ENCODE results near the gene WASF1.
"Not testable (repeated sequence)": the region's sequence is repeated elsewhere in the genome, so short reads cannot be mapped to it uniquely, and the experiment has no call there.

The WASF1 gene

DNA sequence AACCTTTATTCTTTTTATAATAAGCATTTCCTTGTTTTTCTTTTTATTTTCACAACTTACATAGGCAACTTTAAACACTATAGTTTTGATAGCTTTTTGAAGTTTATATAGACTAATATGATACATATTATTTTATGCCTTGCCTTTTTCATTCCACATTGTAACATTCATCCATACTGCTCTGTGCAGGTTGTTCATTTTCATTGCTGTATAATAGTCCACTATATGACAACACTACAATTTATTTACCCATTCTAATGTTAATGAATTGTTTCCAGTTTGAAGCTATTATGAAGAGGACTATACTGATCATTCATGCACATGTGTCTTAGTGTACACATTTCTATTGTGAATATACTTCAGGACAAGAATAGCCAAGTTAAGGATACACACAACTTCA is 49.1 kb downstream of the WASF1 start:
- Histone ChIP-seq H3K23ac (ENCODE audit: low read depth, low read length, poor library complexity) (no peak overlapping the region), H3K9ac (ENCODE audit: low read depth, low read length, poor library complexity) (no peak overlapping the region), H3K36me3 (replicated peaks in 1 of 2; ENCODE audit: control insufficient read depth in 2 of 2, insufficient read depth in 2 of 2, low read length in 2 of 2) (peaks cover 2 to 23% of the 10 kb centered on the region in 2 donors), H4K91ac (ENCODE audit: low read depth, low read length, poor library complexity) (no peak overlapping the region), H2AFZ (ENCODE audit: low read length) (no peak overlapping the region), H4K8ac (ENCODE audit: low read depth, low read length) (no peak overlapping the region), H3K4ac (ENCODE audit: low read length) (no peak overlapping the region), H2BK120ac (ENCODE audit: low read depth, low read length) (no peak overlapping the region), H3K9me3 (replicated peaks in 1 of 2; ENCODE audit: control insufficient read depth in 2 of 2, insufficient read depth in 1 of 2, low read depth in 1 of 2, low read length in 2 of 2) (peaks cover 0 to under 1% of the 10 kb centered on the region in 2 donors), H2BK5ac (ENCODE audit: low read length) (no peak overlapping the region), H3K4me1 (ENCODE audit: control insufficient read depth in 2 of 2, insufficient read depth in 1 of 2, low read depth in 1 of 2, low read length in 2 of 2) (peaks cover 0 to 4% of the 10 kb centered on the region in 2 donors), H3K27ac (replicated peaks; ENCODE audit: low read length) (no peak overlapping the region), H2BK15ac (ENCODE audit: low read length) (no peak overlapping the region), H3K14ac (ENCODE audit: low read length) (no peak overlapping the region), H3K4me3 (ENCODE audit: low read length in 2 of 2) (no peak overlapping the region), H3K4me2 (ENCODE audit: insufficient read depth, low read length, poor library complexity, severe bottlenecking) (no peak overlapping the region), H2AK5ac (ENCODE audit: low read depth, low read length) (no peak overlapping the region), H3K27me3 (ENCODE audit: control insufficient read depth in 3 of 3, insufficient read depth in 3 of 3, low read depth in 1 of 3, low read length in 3 of 3) (no peaks in the 10 kb centered on the region), H2BK12ac (ENCODE audit: low read length) (no peak overlapping the region), H3K79me1 (ENCODE audit: low read depth, low read length) (no peaks in the 10 kb centered on the region), H3K18ac (ENCODE audit: low read length) (no peak overlapping the region)
- DNase-seq (ENCODE audit: low spot score): no peak

DNA sequence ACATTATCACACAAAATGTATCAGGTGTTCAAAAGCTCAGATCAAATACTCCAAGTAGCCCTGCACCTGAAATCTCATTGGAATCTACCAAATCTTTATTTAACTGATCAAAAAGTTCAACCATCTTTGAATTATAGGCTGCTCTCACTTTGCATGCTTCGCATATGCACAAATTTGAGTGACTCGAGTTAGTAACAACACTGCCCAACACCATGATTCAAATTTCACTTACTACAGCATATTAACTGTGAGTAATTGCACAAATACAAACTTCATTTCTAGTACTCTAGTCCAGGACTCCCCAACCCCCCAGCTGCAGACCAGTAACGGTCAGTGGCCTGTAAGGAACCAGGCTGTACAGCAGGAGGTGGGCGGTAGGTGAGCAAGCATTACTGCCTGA is 51.1 kb downstream of the WASF1 start:
- Histone ChIP-seq H2AK5ac (ENCODE audit: low read depth, low read length) (no peak overlapping the region), H3K4ac (ENCODE audit: low read length) (no peak overlapping the region), H3K4me3 (ENCODE audit: low read length in 2 of 2) (no peak overlapping the region), H3K27me3 (ENCODE audit: control insufficient read depth in 3 of 3, insufficient read depth in 3 of 3, low read depth in 1 of 3, low read length in 3 of 3) (no peaks in the 10 kb centered on the region), H2BK12ac (ENCODE audit: low read length) (no peak overlapping the region), H3K18ac (ENCODE audit: low read length) (no peak overlapping the region), H3K14ac (ENCODE audit: low read length) (no peak overlapping the region), H3K9ac (ENCODE audit: low read depth, low read length, poor library complexity) (no peak overlapping the region), H2AFZ (ENCODE audit: low read length) (no peak overlapping the region), H3K9me3 (replicated peaks in 1 of 2; ENCODE audit: control insufficient read depth in 2 of 2, insufficient read depth in 1 of 2, low read depth in 1 of 2, low read length in 2 of 2) (peaks cover 0 to 9% of the 10 kb centered on the region in 2 donors), H3K4me2 (ENCODE audit: insufficient read depth, low read length, poor library complexity, severe bottlenecking) (no peak overlapping the region), H4K91ac (ENCODE audit: low read depth, low read length, poor library complexity) (no peak overlapping the region), H3K23ac (ENCODE audit: low read depth, low read length, poor library complexity) (no peak overlapping the region), H3K4me1 (ENCODE audit: control insufficient read depth in 2 of 2, insufficient read depth in 1 of 2, low read depth in 1 of 2, low read length in 2 of 2) (peaks cover 0 to 4% of the 10 kb centered on the region in 2 donors), H2BK120ac (ENCODE audit: low read depth, low read length) (no peak overlapping the region), H3K36me3 (replicated peaks in 1 of 2; ENCODE audit: control insufficient read depth in 2 of 2, insufficient read depth in 2 of 2, low read length in 2 of 2) (peaks cover 5 to 41% of the 10 kb centered on the region in 2 donors), H4K8ac (ENCODE audit: low read depth, low read length) (no peak overlapping the region), H3K79me1 (ENCODE audit: low read depth, low read length) (no peaks in the 10 kb centered on the region), H3K27ac (replicated peaks; ENCODE audit: low read length) (no peak overlapping the region), H2BK5ac (ENCODE audit: low read length) (no peak overlapping the region), H2BK15ac (ENCODE audit: low read length) (no peak overlapping the region)
- no CpG with 5 or more reads among the region's 4 CpGs for WGBS, 2 donors (ENCODE audit: extremely low coverage in 2 of 2, insufficient read length in 2 of 2, insufficient replicate concordance in 1 of 2)
- no peak for DNase-seq (ENCODE audit: low spot score)

GRCh38 chr6:110125361-110125760 is 54.1 kb downstream of the WASF1 start:
- no peak overlapping the region for H3K4me2 ChIP-seq (ENCODE audit: insufficient read depth, low read length, poor library complexity, severe bottlenecking)

GRCh38 chr6:110121655-110122054 is 57.8 kb downstream of the WASF1 start:
- peaks cover 6 to 51% of the 10 kb centered on the region in 2 donors for H3K36me3 ChIP-seq (replicated peaks in 1 of 2; ENCODE audit: control insufficient read depth in 2 of 2, insufficient read depth in 2 of 2, low read length in 2 of 2)
- H2AFZ ChIP-seq (ENCODE audit: low read length); H3K27me3 ChIP-seq (ENCODE audit: control insufficient read depth in 3 of 3, insufficient read depth in 3 of 3, low read depth in 1 of 3, low read length in 3 of 3); H4K91ac ChIP-seq (ENCODE audit: low read depth, low read length, poor library complexity); H2BK5ac ChIP-seq (ENCODE audit: low read length); H3K4me1 ChIP-seq (ENCODE audit: control insufficient read depth in 2 of 2, insufficient read depth in 1 of 2, low read depth in 1 of 2, low read length in 2 of 2); H3K18ac ChIP-seq (ENCODE audit: low read length); H3K4me3 ChIP-seq (ENCODE audit: low read length in 2 of 2); H2AK5ac ChIP-seq (ENCODE audit: low read depth, low read length); H2BK12ac ChIP-seq (ENCODE audit: low read length); DNase-seq (ENCODE audit: low spot score); H4K8ac ChIP-seq (ENCODE audit: low read depth, low read length); H3K27ac ChIP-seq (replicated peaks; ENCODE audit: low read length); H2BK120ac ChIP-seq (ENCODE audit: low read depth, low read length); H2BK15ac ChIP-seq (ENCODE audit: low read length); H3K14ac ChIP-seq (ENCODE audit: low read length); H3K79me1 ChIP-seq (ENCODE audit: low read depth, low read length); H3K4me2 ChIP-seq (ENCODE audit: insufficient read depth, low read length, poor library complexity, severe bottlenecking); H3K9ac ChIP-seq (ENCODE audit: low read depth, low read length, poor library complexity); H3K4ac ChIP-seq (ENCODE audit: low read length); H3K23ac ChIP-seq (ENCODE audit: low read depth, low read length, poor library complexity): not testable (repeated sequence)
- H3K9me3 ChIP-seq (replicated peaks in 1 of 2; ENCODE audit: control insufficient read depth in 2 of 2, insufficient read depth in 1 of 2, low read depth in 1 of 2, low read length in 2 of 2): peaks cover 0 to 24% of the 10 kb centered on the region in 2 donors
- WGBS, 2 donors (ENCODE audit: extremely low coverage in 2 of 2, insufficient read length in 2 of 2, insufficient replicate concordance in 1 of 2): no CpG with 5 or more reads among the region's 4 CpGs

More at GRCh38 chr6:110125361-110125760, 54.1 kb downstream of the WASF1 start:
- Histone ChIP-seq H3K36me3 (replicated peaks in 1 of 2; ENCODE audit: control insufficient read depth in 2 of 2, insufficient read depth in 2 of 2, low read length in 2 of 2) (peaks cover 7 to 61% of the 10 kb centered on the region in 2 donors), H3K18ac (ENCODE audit: low read length) (no peak overlapping the region), H3K79me1 (ENCODE audit: low read depth, low read length) (no peaks in the 10 kb centered on the region), H2AFZ (ENCODE audit: low read length) (no peak overlapping the region), H3K27ac (replicated peaks; ENCODE audit: low read length) (no peak overlapping the region), H3K9ac (ENCODE audit: low read depth, low read length, poor library complexity) (no peak overlapping the region), H3K23ac (ENCODE audit: low read depth, low read length, poor library complexity) (no peak overlapping the region), H3K4ac (ENCODE audit: low read length) (no peak overlapping the region), H2BK12ac (ENCODE audit: low read length) (no peak overlapping the region), H3K9me3 (replicated peaks in 1 of 2; ENCODE audit: control insufficient read depth in 2 of 2, insufficient read depth in 1 of 2, low read depth in 1 of 2, low read length in 2 of 2) (peaks cover 0 to 24% of the 10 kb centered on the region in 2 donors), H4K91ac (ENCODE audit: low read depth, low read length, poor library complexity) (no peak overlapping the region), H2BK15ac (ENCODE audit: low read length) (no peak overlapping the region), H3K4me1 (ENCODE audit: control insufficient read depth in 2 of 2, insufficient read depth in 1 of 2, low read depth in 1 of 2, low read length in 2 of 2) (peaks cover 0 to 4% of the 10 kb centered on the region in 2 donors), H2AK5ac (ENCODE audit: low read depth, low read length) (no peak overlapping the region), H3K27me3 (ENCODE audit: control insufficient read depth in 3 of 3, insufficient read depth in 3 of 3, low read depth in 1 of 3, low read length in 3 of 3) (no peaks in the 10 kb centered on the region), H2BK120ac (ENCODE audit: low read depth, low read length) (no peak overlapping the region), H2BK5ac (ENCODE audit: low read length) (no peak overlapping the region), H4K8ac (ENCODE audit: low read depth, low read length) (no peak overlapping the region), H3K14ac (ENCODE audit: low read length) (no peak overlapping the region), H3K4me3 (ENCODE audit: low read length in 2 of 2) (no peak overlapping the region)
- DNase-seq (ENCODE audit: low spot score): no peak
